GM18868 (cell line): ENCODE results near the gene PDE6D.
"Not testable (repeated sequence)": the region's sequence is repeated elsewhere in the genome, so short reads cannot be mapped to it uniquely, and the experiment has no call there.

Experiments used
- ATAC-seq: cut with Tn5 transposase; IDR thresholded peaks from one replicate; pipeline ENCODE4 v1.9.1; 2021; ENCODE audit warnings: mild to moderate bottlenecking, moderate library complexity; ENCODE audit not compliant: unreplicated experiment

PDE6D gene

DNA sequence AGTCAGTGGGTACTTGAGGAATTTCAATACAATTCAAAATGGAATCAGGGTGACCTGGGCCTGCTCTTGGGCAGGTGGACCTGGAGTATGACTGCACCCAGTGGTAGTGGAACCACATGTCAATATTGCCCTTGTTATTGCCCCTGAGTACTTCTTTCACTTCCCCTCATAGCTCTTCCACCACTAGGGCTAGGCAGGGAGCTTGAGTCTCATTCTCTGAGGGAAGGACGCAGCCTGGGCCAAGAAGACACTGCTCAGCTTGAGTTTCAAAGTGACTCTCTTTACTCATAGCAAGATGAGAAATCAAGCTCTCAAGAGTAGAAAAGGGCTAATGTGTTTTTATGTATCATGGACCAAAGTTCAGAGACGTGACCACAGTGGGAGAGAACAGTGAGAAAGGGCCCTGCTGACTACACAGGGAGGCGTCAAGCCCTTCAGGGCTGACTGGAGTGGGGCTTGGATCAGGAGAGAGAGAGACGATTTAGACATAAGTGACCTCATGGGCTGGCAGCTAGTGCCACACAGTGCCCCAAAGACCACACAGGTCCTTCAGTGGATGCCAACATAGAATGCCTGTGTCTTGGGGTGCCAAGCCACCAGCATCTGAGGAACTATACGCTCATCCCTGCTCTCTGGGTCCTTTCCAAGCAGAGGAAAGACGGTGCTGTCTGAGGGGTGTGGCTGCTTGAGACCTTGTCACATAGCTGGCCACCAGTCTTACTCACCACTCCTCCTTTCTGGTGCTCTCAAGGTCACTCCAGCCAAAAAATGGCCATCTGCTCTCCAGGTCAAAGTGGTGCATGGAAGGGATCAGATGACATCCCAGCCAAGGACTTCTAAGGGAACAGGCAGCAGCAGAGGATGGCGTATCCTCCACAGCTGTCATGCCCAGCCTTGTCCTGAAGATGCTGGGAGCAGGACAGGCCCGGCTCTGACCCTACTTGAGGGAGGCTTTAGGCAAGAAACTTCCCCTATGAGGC is 59.8 kb downstream of the PDE6D start:
- ATAC-seq: peak; percentile 86

DNA sequence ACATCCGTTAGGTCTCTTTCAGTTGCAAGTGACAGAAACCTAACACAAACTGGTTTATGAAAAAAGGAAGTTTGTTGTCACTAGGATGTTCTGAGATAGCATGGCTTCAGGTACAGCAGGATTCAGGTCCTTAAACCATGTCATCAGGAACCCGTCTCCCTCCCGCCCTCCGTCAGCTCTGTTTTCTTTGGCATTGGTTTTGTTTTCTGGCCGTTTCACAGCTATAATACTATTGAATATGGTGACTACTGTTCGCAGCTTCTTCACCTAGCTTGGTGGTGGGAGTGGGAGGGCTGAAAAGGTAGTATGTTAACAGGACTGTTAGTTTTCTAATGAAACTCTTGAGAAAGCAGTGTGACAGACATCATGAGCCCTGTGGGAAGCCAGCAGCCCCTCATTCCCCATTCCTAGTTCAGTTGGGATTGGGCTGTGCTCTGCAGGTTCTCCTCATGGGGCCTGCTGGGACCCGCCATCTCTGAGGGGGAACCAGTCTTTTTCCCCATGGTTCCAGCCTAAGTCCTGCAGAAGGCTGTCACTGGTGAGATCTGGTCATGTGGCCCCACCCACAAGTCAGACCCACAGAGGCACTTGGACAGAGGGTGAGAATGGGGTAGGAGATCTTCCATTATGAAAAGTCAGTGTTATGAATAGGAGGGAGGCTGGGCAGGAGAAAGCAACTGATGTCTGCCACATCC is 60.6 kb downstream of the PDE6D start:
- no peak for ATAC-seq

DNA sequence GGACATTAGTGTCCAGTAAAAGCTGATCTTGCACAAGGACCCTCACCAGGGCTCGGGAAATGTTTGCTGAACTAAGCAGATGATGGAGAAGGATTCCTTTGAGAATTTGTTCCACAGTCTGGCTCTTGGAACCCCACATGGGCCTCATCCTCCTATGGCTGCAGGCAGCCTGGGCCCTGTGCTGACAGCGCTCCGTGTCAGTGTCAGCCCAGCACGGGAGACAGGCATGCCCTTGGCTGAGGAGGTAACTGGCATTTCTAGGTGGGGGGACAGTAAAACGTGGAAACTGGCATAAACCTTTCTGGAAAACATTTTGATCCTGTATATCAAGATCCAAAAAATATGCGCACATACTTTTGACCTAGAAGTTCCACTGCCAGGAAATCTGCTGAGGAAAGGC is 62.3 kb downstream of the PDE6D start:
- no peak for ATAC-seq

DNA sequence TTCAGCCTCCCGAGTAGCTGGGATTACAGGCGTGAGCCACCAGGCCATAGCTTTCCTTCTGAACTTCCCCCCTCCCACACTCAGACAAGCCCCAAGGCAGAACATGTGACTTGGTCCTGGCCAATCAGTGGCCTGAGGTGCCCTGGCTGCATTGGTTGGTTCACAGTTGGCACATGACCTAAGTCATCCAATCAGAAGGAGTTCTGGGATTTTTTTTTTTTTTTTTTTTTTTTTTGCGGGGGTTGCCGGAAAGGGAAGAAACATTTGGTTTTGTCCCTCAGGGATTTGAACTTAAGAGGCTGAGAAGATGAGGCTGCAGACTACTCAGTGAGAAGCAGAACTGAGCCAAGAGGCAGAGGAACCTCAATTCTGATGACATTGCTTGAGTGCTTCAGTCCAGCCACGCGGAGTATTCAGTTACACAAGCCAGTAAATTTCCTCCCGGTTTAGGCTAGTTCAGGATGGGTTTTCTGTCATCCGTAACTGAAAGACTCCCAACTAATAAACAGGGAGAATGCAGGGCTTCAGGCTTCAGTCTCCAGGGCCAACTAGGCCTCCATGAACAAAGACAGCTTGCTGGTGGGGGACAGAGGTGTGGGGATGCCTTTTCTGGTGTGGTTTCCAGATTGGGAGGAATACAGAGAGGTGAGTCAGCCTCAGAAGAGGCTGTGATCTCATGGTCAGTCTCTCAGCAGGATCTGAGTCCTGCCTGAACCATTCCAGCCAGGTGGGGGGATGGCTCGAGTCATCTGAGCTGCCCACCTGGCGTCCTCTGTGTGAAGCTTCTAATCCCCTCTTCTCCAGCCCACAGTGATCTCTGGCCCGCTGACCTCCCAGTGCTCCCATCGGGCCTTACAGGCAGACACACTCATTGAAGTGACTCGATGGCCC is 63.6 kb downstream of the PDE6D start:
- ATAC-seq: peak; percentile 28

DNA sequence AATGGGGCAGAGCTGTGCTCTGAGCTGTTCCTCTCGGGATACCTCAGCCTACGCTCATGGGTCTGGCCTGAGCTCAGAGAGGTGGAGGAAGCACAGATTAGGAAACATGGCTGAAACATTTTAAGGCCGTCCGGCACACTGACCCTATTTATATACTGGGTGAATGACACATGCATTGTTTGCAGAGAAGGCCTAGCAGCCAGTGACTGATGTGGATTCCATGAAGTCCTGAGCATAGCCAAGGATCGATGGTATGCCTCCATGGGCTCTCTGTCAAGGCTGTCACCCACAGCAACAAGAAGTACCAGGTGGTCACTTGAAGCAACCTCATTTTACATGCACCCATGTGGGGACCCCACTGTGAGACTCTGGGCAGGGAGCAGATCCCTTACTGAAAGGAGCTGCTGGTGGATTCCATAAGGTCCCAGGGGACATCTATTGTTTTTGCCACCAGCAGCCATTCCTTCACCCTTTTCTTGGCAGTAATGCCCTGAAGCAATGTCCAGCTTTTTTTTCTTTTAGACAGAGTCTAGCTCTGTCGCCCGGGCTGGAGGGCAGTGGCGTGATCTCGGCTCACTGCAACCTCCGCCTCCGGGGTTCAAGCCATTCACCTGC is 64.3 kb downstream of the PDE6D start:
- no peak for ATAC-seq

DNA sequence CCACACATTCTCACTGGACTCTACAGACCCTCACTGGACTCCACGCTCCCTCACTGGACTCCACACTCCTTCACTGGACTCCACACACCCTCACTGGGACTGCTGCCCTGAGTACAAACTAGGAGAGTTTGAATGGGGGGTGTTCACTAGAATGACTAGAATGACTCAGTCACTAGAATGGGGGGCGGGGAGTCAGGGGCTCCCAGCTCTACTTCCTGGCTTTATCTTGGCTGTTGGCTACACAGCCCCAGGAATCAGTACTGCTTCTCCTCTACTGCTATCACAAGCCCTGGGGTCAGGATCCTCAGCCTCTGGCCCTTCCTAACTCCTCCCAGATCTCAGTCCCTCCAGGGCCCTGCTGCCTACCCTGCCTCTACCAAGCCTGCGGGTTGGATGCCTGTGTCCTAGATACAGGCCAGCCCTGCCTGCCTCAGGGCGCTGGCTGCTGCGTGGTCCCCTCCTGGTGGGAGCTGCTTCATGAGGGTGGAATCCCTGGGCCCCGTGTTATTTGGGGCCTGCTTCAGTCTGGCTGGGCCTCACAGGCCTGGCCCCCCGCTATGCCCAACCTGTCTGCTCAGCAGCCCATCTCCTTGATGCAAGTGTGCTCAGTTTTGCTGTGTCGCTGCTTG is 65.0 kb downstream of the PDE6D start:
- ATAC-seq: no peak

DNA sequence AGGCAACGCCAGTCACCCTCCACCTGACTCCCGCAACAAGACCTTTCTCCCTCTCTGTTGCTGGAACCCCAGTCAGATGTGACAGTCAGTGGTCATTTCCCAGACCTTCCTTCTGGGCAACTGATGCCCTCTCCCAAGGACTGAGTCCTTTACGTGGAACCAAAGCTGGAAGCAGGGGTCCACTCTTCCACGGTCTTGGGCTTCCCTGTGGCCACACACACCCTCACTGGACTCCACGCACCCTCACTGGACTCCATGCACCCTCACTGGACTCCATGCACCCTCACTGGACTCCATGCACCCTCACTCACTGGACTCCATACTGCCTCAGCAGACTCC is 65.6 kb downstream of the PDE6D start:
- ATAC-seq: no peak

DNA sequence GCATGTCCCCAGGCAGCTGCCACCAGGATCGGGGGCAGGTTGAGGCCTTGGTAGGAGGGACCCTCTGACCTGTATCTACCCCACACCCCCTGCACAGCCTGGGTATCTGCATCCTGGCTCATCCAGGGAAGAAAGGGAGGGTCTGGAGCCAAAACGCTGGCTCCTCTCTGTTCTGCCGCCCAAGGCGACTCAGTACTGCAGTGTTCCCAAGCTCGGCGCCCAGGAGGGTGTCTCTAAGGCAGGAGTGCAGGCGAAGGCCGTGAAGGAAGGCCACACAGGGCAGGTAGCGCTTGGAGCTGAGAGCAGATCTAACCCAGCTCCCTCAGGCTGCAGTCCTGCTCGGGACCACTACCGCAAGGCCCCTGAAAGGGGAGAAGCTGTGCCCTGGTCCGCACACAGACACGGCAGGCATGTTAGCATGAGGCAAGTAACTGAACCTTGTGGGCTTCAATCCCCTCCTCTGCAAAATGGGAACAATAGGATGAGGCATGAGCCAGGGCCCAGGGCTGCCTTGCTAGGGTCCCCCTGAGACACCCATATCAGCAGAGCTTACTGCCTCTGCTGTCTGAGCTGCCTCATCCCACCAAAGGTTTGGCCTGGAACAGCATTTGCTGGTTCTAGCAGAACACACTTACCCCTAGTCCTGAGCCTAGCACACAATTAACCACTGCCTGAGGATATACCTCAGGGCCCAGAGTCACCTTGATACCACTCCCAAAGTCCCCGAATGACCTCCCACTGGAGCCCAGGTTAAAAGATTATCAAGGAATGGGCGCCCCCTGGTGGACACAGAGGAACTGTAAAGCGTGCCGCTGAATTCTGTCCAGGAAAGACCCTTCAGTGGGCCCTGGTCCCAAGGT is 66.2 kb downstream of the PDE6D start:
- no peak for ATAC-seq

DNA sequence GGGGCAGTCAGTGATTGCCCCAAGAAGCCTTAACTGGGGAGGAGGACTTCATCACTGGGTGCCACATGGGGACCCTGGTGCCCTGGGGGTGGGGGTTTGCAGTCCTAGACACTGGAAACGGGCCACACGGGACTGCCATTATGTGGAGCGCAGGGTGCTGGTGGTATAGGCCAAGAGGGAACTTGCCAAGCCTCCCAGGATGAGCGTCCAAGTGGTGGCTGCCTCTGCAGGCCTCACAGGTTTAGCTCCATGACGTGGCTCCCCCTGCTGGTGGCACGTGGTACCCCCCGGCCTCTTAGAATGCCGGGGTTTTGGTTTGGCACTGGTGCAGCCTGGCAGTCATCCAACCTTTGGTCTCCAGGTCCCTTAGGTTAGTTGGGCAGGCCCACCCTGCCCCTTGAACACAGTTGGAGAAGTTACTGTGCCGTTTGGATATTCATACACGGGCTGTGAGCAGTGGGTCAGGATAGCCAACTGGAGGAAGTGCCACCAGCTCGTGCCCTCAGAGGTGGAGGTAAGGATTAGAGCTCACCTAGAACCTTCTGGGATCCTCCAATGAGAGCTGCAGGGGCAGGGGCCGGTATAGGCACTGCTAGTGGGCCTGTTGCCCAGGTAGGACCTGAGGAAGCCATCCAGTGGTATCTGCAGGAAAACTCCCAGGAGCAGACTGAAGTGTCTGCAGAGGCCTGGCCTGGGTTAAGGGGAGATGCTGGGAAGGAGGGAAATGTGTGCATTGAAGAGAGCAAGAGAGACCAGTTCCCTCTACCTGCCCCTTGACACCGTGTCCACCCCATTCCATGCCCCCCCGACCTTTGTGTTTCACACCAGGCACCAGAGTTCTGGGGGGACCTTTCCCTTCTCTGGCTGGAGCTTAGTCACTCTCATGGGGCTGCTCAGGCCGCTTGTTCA is 67.1 kb downstream of the PDE6D start:
- no peak for ATAC-seq

DNA sequence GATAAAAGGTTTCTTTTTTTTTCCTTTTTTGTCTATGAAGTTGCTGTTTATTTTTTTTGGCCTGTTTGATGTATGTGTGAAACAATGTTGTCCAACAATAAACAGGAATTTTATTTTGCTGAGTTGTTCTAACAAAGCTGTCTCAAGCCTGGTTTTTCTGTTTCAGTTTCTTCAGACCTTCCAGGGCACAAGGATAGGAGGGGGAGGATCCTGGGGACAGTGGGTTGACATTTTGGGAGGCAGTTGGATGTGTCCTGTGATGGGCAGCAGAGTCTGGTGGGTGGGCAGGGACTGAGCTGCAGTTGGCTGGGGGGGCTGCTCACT is 67.7 kb downstream of the PDE6D start:
- not testable (repeated sequence) for ATAC-seq

DNA sequence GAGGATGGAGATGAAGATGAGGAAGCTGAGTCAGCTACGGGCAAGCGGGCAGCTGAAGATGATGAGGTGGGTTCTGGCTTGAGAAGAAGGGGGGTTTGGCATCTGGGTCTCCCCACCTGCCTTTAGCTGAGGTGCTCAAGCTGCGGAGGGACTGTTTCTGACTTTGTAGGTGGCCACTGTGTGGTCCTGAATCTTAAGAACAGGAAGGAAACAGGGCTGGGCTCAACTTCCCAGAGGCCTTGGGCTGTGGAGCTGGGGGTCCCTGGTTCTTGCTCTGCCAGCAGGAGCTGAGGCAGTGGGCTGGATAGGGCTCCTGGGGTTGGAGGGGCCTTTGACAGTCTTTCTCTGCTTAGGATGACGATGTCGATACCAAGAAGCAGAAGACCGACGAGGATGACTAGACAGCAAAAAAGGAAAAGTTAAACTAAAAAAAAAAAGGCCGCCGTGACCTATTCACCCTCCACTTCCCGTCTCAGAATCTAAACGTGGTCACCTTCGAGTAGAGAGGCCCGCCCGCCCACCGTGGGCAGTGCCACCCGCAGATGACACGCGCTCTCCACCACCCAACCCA is 68.5 kb downstream of the PDE6D start:
- not testable (repeated sequence) for ATAC-seq

DNA sequence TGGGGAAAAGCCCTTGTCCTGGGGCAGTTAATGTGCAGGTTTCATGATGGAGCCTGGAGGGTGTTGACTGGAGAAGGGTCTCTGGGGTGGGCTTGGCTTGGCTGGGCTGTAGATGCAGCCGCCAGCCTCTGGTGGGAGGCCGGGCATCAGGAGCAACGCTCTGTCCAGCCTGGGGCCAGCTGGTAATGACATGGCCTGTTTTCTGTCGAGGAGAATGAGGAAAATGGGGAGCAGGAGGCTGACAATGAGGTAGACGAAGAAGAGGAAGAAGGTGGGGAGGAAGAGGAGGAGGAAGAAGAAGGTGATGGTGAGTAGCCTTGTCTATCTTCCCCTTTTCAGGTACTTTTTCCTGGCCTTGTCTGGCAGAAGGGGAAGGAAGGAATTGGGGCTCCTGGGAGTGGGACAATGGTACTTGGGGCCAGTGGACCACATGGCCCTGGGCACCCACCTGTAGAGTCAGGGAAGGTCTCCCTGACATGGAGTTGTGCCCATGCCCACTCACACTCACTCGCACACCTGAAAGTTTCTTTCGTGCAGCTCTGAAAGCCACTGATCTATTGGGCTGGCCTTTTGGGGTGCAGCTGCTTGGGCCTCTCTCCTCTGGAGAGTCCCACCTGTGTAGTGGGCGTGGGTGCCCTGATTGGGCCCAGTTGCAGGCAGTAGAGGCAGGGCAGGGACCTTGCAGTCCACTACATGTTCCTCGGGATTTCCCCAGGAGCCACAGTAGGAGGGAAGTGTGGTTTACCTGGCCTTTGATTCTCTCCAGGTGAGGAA is 69.2 kb downstream of the PDE6D start:
- no peak for ATAC-seq

DNA sequence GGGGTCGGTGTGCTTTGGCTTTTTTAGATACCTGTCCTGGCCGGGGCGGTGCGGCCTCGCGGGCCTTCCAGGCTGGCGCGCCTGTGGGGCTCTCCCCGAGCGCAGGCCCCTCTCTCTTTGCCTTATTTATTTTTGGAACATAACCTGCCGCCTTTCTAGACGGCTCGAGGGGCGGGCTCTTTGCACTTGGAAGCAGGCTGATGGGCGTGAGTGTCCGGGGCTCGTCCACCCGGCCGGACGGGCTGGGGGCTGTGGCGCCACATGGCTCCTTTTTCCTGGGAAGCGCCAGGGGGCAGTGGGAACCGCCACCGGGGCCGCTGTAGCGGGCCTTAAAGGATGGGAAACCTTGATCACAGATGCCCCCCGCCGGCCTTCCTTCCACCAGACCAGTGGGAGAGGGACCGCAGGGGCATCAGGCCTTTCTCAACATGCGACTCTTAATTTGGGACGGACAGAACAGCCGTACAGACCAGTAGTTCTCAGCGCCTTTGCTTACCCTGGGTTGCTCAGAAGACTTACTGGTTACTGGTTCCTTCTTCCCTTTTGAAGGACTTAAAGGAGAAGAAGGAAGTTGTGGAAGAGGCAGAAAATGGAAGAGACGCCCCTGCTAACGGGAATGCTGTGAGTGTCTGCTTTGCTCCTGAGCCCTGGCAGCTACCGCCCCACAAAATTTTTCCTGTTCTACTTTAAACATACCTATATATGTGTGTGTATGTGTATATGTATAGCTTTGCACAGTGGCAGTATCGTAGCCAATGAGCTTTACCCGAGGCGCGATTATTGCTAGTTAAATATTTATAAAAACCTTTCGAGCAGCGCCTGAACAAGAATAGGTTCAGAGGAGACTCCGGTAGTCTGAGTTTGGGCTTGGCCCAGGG is 70.0 kb downstream of the PDE6D start:
- ATAC-seq: no peak

DNA sequence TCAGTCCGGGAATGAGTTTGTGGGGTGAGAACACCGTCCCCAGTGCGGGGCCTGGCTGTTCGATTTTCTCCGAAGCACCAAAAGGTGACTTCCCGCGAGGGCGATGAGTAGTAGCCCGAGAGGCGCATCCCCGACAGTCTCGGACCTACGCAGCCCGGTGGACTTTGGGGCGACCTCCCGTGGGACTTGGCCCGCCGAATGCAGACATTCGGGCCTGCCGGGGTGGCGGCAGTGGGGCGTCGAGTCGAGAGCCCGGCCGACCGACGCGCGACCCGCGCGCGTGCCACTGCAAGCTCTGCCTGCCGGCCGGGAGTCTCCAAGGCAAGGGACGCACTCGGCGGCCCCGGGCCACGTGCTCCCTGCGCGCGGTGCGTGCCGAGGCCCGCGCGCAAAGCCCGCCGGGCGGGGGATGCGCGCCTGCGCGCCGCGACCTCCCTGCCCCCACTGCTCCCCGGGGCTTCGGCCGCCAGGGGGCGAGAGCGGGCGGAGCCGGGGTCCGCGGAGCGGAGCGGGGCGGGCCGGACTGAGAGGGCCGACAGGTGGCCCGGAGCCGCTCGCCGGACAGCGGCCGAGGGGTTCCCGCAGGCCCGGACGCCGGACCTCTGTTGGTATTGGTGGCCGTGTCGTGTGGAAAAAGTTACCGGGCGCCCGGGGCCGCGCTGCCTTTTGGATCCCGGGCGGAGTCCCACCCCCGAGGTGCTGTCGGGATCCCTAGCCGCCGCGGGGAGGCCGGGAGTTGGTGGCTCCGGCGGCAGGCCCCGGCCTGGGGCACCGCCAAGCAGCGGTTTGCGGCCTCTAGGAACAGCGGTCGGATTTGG is 70.9 kb downstream of the PDE6D start:
- peak; percentile 22 for ATAC-seq

DNA sequence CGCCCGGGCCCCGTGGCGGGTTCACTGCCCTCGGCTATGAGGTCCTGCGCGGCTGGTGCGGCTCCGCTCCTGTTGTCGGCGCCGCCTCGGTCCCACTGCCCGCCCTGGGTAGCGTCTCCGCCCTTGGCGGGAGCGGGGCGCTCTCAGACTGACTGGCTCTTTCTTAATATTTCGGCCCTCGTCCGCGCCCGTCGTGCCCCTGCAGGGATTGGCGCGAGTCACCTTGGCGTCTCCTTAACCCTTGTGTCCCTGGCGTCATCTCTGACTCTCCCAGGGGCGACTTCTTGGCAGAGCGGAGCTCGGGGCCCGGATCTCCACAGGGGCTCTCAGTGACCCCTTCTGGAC is 71.5 kb downstream of the PDE6D start:
- ATAC-seq: no peak
